GM19193 (cell line): ENCODE measurements around the gene VEGFA.

Experiments
- POLR2A ChIP-seq: IDR thresholded peaks from 4 replicates; pipeline ENCODE4 v1.6.1; 2011; ENCODE audit not compliant: insufficient read depth, insufficient read length; ENCODE audit errors: extremely low read depth

VEGFA gene

DNA sequence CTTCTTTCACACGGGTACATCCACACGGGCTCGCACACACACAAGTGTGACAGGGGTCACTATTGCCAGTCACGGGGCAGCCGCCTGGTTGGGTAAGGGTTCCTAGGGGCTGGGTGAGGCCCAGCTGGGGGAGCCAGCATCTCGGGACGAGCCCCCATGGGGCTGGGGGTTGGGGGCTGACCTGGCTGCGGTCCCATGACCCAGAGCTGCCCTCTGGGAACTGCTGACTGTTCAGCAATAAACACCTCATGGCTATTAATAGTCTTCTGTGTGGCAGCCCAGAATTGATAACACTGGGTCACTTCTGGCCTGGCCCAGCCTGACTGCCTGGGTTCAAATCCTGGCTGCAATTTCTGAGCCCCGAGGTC is 23.8 kb downstream of the VEGFA start:
- TF ChIP-seq POLR2A: no peak

DNA sequence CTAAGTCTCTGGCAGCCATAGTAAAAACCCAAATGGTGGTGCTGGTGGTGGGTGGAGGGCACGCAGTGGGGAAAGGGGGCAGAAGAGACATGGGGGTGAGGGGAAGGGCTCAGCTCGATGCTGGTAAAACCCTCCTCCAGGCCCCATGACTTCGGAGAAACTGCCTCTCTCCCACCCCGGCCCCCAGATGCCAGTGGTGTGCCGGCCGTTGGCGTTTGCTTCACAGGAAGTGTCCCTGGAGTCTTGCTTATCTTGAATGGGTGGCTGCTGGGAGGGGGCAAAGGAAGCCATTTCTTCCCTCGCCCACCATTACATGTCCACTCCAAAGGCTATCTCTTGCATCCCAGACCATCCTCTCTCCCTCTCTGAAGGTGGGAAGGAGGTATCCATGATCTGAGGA is 25.4 kb downstream of the VEGFA start:
- TF ChIP-seq POLR2A: no peak

- no peak for TF ChIP-seq POLR2A
Observed at GRCh38 chr6:43796168-43796567, 26.2 kb downstream of the VEGFA start.

DNA sequence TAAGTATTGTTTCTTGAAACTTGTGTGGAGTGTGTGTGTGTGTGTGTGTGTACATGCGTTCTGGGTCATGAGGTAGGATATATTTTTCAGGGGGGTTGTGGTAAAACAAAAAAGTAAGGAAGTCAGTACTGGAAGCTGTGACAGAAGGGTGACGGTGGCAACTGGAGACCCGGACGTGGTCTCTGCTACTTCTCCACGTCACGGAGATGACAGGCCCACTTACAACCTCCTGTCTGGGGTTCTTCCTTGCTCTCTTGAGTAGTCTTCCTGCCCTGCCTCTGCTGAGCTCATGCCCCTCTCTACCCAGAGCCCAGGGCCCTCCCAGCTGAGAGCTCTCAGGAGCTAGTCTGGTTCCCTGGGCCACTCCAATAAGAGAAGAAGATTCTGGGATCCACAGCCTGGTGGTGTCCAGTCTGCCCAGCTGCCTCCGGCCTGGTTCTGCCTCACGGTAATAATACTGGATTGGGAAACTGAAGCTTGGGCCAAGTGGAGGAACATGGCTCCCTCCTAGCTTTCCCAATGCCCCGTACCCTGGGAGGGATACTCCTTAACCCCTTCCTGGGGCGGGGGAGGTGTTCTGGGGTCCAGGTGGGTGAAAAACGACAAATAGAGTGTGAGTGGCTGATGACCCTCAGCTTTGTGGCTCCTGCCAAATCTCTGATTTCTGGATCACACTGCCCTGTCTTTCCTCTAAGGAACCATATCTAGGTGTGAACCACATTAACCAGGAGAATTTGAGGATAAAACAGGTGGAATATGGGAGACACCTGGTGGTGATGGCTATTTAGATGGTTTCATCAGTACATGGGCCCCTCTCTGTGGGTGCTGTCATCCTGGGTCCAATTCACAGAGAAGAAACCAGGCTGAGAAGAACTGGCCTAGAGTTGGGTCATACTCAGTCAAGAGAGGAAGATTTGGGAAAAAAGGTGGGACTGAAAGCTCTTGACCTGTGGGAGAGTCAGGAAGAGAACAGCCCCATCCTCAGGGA is 27.2 kb downstream of the VEGFA start:
- TF ChIP-seq POLR2A: no peak

DNA sequence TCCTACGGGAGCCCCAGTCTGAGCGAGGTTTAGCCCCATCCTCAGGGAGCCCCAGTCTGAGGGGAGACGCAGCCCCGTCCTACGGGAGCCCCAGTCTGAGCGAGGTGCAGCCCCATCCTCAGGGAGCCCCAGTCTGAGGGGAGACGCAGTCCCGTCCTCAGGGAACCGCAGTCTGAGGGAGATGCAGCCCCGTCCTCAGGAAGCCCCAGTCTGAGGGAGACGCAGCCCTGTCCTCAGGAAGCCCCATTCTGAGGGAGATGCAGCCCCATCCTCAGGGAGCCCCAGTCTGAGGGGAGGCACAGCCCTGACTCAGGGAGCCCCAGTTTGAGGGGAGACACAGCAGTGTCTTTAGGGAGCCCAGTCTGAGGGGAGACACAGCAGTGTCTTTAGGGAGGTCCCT is 27.9 kb downstream of the VEGFA start:
- no peak for TF ChIP-seq POLR2A

- TF ChIP-seq POLR2A: no peak
Observed at GRCh38 chr6:43798688-43799444, 28.9 kb downstream of the VEGFA start.

DNA sequence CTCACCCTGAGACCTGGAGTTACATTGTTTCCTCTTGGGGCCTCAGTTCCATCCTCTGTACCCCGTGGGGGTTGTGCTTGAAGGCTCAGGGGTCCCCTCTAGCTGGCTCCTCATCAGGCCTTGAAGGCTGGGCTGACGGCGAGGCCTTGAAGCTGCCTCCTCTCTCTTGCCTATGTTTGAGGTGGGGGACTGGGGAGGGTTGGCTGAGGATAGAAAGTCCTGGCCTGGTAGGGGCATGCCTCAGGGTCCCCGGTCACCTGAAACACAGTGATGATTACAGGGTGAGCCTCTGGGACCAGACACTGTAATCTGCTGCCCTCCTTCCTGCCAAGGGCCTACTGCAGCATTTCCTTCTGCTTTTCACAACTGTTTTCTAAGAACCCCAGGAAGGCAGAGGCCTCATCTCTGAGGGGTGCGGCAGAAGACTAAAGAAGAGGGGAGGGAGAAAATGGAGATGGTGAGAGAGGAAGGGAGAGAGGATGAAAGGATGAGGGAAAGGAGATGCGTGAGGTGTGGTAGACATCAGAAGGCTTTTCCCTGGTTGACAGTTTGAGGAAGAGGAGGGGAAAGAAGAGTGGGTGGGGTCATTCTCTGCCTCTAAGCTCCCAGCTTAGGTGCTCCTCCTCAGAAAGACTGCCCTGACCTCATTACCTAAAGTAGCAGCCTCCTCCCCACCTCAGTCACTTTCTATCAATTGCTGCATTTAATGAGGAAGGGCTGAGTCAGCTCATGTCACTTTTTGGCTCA is 29.7 kb downstream of the VEGFA start:
- no peak for TF ChIP-seq POLR2A

DNA sequence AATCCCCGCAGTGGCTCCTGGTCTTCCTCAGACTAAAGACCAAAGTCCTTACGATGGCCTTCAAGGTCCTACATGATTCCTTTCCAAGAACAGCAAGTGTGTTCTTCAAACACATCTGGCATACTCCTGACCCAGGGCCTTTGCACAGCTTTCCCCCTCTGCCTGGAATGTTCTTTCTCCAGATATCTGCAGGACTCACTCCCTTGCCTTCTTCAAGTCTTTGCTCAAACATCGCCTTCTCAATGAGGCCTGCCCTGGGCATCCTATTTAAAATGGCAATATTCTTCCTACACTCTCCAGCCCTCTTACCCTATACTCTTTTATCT is 30.2 kb downstream of the VEGFA start:
- TF ChIP-seq POLR2A: no peak

- no peak for TF ChIP-seq POLR2A
Observed at GRCh38 chr6:43800746-43801494, 30.9 kb downstream of the VEGFA start.

DNA sequence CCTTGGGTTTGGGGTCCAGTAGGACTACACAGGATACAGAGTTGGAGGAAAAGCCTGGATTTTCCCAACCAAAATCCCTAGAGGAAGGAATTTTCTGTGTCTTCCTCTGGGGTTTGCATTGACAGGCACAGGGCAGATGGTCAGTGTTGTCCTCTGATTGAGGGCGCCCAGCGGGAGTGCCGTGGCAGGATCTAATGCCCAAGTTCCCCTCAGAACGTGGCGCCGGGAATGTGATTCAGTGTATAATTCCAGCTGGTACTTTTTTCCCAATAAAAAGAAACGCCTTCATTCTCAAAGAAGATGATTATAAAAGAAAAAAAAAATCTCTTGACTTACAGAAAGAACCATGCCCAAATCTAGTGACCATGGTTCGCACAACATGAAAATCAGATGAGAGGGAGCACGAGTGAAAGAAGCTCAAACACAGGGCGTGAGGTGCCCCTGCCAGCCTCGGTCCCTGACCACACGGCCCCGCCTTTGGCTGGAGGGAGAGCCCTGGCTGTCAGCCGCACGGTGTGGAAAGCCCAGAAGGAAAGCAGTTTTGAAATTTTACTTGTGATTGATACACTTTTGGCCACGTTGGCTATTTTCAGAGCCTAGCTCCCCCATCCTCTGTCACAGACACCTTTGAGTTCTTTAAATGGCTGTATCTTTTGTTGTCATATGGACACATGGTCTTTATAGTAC is 31.6 kb downstream of the VEGFA start:
- no peak for TF ChIP-seq POLR2A

- TF ChIP-seq POLR2A: no peak
Observed at GRCh38 chr6:43803055-43803782, 33.2 kb downstream of the VEGFA start.

GRCh38 chr6:43803783-43804549 is 34.0 kb downstream of the VEGFA start:
- TF ChIP-seq POLR2A: no peak
